HepG2 (cell line): Measurements from ENCODE around the gene RSL1D1. TPM values are rescaled to one million over a fixed set of nuclear protein-coding genes. Genes with fewer than 3 reads are reported as not detected.

ENCODE experiments used
- ATF1 ChIP-seq: IDR thresholded peaks from 2 replicates; pipeline ENCODE4 v1.6.1; 2016; ENCODE audit warnings: mild to moderate bottlenecking, control low read depth
- FOXP1 ChIP-seq, 2 experiments: fragments of 450-650 bp in 1 of 2; IDR thresholded peaks; 2 replicates each; pipeline ENCODE4 v1.6.1; 2017 to 2018; ENCODE audit warnings: antibody characterized with exemption in 1 of 2
- GATAD1 ChIP-seq: IDR thresholded peaks from 2 replicates; pipeline ENCODE4 v1.6.1; 2016; ENCODE audit warnings: missing genetic modification reagents, missing compliant biosample characterization
- KMT2B ChIP-seq: IDR thresholded peaks from 2 replicates; pipeline ENCODE4 v1.6.1; 2016; ENCODE audit warnings: missing genetic modification reagents, missing compliant biosample characterization
- MBD4 ChIP-seq: IDR thresholded peaks from 2 replicates; pipeline ENCODE4 v1.6.1; 2012; ENCODE audit warnings: low read length, inconsistent platforms, borderline replicate concordance
- MIER3 ChIP-seq: IDR thresholded peaks from 2 replicates; pipeline ENCODE4 v1.6.1; 2016; ENCODE audit warnings: missing compliant biosample characterization, borderline replicate concordance
- MTF1 ChIP-seq: sonication (generic); formaldehyde crosslinking; IDR thresholded peaks from 2 replicates; pipeline ENCODE4 v1.5.0; 2020; ENCODE audit warnings: missing genetic modification reagents
- RELA ChIP-seq: sonication (generic); formaldehyde crosslinking; IDR thresholded peaks from 2 replicates; pipeline ENCODE4 v1.4.0; 2020; ENCODE audit warnings: missing genetic modification reagents
- RORA ChIP-seq: sonication (generic); formaldehyde crosslinking; IDR thresholded peaks from 2 replicates; pipeline ENCODE4 v1.5.0; 2020; ENCODE audit warnings: mild to moderate bottlenecking, missing genetic modification reagents, moderate library complexity
- SP2 ChIP-seq: sonication (generic); formaldehyde crosslinking; IDR thresholded peaks from 2 replicates; pipeline ENCODE4 v1.5.1; 2020; ENCODE audit warnings: mild to moderate bottlenecking, missing genetic modification reagents
- YY1 ChIP-seq: IDR thresholded peaks from 2 replicates; pipeline ENCODE4 v1.6.1; 2011; ENCODE audit warnings: low read length, low read depth, moderate library complexity, mild to moderate bottlenecking; ENCODE audit not compliant: insufficient read depth, insufficient replicate concordance
- ZNF160 ChIP-seq: sonication (generic); formaldehyde crosslinking; IDR thresholded peaks from 2 replicates; pipeline ENCODE4 v1.8.0; 2022; ENCODE audit warnings: mild to moderate bottlenecking, inconsistent platforms, missing genetic modification reagents
- ZNF432 ChIP-seq: sonication (generic); formaldehyde crosslinking; IDR thresholded peaks from 2 replicates; pipeline ENCODE4 v1.5.0; 2020; ENCODE audit warnings: missing genetic modification reagents, mild to moderate bottlenecking, borderline replicate concordance
- ZNF562 ChIP-seq: sonication (generic); formaldehyde crosslinking; IDR thresholded peaks from 2 replicates; pipeline ENCODE4 v1.8.0; 2022; ENCODE audit warnings: missing genetic modification reagents, borderline replicate concordance
- ZNF749 ChIP-seq: sonication (generic); formaldehyde crosslinking; IDR thresholded peaks from 2 replicates; pipeline ENCODE4 v1.8.0; 2022; ENCODE audit warnings: mild to moderate bottlenecking, missing genetic modification reagents, moderate library complexity, borderline replicate concordance
- ZNF768 ChIP-seq: sonication (generic); formaldehyde crosslinking; IDR thresholded peaks from 2 replicates; pipeline ENCODE4 v1.4.0; 2020; ENCODE audit warnings: missing genetic modification reagents
- ZSCAN31 ChIP-seq: sonication (generic); formaldehyde crosslinking; IDR thresholded peaks from 2 replicates; pipeline ENCODE4 v1.5.0; 2020; ENCODE audit warnings: low read depth, mild to moderate bottlenecking, missing genetic modification reagents
- polyA plus RNA-seq, 8 experiments: library from polyadenylated mRNA; depleted of rRNA in 3 of 8; stranded (reverse) in 7 of 8; unstranded in 1 of 8; fragments of >200 nt; fragmentation: Illumina TruSeq in 4 of 8; extraction: Trizol in 4 of 8; gene quantifications; 2 replicates each; pipeline versions ENCODE4 v1.2.1 to v1.2.3, GENCODE V29; 2011 to 2016; ENCODE audit warnings: low read depth in 4 of 8, missing spikeins in 1 of 8, mixed read lengths in 1 of 8; ENCODE audit not compliant: insufficient read depth in 1 of 8
- total RNA-seq, 5 experiments: library from RNA; depleted of rRNA; stranded (reverse); fragments of >200 nt; fragmentation: Illumina TruSeq; extraction: Trizol; gene quantifications; 2 replicates each; pipeline ENCODE4 v1.2.3, GENCODE V29; 2016; ENCODE audit warnings: low read depth in 1 of 5
- TF ChIP-seq, protein P1 (sequence below): sonication (generic); formaldehyde crosslinking; IDR thresholded peaks from 2 replicates; pipeline ENCODE4 v1.5.1; 2020; ENCODE audit warnings: missing genetic modification reagents, mild to moderate bottlenecking, borderline replicate concordance
- TF ChIP-seq, protein P2 (sequence below): sonication (generic); formaldehyde crosslinking; conservative IDR thresholded peaks from 2 replicates; pipeline ENCODE4 v1.4.0; 2020; ENCODE audit warnings: missing genetic modification reagents
- TF ChIP-seq, protein P3 (sequence below): sonication (generic); formaldehyde crosslinking; IDR thresholded peaks from 2 replicates; pipeline ENCODE4 v1.4.0; 2020; ENCODE audit warnings: mild to moderate bottlenecking, missing genetic modification reagents
- TF ChIP-seq, protein P4 (sequence below): sonication (generic); formaldehyde crosslinking; IDR thresholded peaks from 2 replicates; pipeline ENCODE4 v1.4.0; 2020; ENCODE audit warnings: missing genetic modification reagents; ENCODE audit errors: not compliant biosample characterization

RSL1D1 gene
- total and polyA plus RNA-seq, 2 of the 13 experiments (the other 11 are each of a cell fraction or from before 2014, with no cell fraction given): 187 to 343 TPM

DNA sequence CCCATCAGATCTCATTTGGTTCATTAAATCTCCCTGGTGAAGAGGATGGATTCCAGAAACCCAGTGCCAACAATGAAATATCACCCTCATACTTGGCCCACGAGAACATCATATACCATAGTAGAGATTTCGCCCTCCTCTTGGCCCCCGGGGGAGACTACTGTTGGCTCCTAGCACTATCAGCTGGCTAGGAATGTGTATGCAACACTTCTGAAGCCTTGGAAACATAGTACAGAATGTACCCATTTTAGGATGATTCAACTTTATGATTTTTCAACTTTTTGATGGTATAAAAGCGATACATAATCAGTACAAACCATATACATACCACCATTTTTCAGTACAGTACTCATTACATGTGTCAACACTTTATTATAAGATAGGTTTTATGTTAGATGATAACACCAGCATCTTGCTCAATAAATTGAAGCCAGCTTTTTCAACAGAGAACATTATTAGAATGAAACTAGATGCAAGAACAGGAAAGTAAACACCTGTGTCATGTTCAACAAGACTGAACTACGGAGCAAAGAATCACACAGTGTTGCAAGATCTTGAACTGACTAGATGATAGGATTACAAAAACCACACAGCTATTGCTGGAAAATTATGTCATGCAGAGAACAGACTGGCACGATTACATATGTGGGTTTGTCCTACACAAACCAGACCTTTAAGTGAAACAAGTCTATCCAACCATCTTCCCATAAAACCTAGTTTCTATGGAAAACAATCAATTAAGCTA lies 17.2 kb downstream of the RSL1D1 start (continued):
- TF ChIP-seq MTF1 (CRISPR knock-in tag) (no peak), RELA (no peak), GATAD1 (CRISPR knock-in tag) (no peak), ATF1 (CRISPR knock-in tag) (no peak), ZNF432 (CRISPR knock-in tag) (no peak), YY1 (no peak), RORA (CRISPR knock-in tag) (no peak), ZNF160 (no peak), MIER3 (peak; percentile 53; the same call in 1 of the 2 replicates), SP2 (CRISPR knock-in tag) (no peak), ZNF562 (CRISPR knock-in tag) (no peak), ZNF749 (no peak), FOXP1 (IDR thresholded peaks at IDR 0.05) (no peak), FOXP1 (CRISPR knock-in tag; IDR thresholded peaks at IDR 0.05) (peak; percentile 42), KMT2B (CRISPR knock-in tag) (no peak), ZNF768 (no peak), ZSCAN31 (CRISPR knock-in tag) (no peak), MBD4 (no peak)
- TF ChIP-seq, protein P1, sequence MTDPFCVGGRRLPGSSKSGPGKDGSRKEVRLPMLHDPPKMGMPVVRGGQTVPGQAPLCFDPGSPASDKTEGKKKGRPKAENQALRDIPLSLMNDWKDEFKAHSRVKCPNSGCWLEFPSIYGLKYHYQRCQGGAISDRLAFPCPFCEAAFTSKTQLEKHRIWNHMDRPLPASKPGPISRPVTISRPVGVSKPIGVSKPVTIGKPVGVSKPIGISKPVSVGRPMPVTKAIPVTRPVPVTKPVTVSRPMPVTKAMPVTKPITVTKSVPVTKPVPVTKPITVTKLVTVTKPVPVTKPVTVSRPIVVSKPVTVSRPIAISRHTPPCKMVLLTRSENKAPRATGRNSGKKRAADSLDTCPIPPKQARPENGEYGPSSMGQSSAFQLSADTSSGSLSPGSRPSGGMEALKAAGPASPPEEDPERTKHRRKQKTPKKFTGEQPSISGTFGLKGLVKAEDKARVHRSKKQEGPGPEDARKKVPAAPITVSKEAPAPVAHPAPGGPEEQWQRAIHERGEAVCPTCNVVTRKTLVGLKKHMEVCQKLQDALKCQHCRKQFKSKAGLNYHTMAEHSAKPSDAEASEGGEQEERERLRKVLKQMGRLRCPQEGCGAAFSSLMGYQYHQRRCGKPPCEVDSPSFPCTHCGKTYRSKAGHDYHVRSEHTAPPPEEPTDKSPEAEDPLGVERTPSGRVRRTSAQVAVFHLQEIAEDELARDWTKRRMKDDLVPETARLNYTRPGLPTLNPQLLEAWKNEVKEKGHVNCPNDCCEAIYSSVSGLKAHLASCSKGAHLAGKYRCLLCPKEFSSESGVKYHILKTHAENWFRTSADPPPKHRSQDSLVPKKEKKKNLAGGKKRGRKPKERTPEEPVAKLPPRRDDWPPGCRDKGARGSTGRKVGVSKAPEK: no peak
- TF ChIP-seq, protein P2, sequence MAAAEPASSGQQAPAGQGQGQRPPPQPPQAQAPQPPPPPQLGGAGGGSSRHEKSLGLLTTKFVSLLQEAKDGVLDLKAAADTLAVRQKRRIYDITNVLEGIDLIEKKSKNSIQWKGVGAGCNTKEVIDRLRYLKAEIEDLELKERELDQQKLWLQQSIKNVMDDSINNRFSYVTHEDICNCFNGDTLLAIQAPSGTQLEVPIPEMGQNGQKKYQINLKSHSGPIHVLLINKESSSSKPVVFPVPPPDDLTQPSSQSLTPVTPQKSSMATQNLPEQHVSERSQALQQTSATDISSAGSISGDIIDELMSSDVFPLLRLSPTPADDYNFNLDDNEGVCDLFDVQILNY (CRISPR knock-in tag): no peak
- TF ChIP-seq, protein P3, sequence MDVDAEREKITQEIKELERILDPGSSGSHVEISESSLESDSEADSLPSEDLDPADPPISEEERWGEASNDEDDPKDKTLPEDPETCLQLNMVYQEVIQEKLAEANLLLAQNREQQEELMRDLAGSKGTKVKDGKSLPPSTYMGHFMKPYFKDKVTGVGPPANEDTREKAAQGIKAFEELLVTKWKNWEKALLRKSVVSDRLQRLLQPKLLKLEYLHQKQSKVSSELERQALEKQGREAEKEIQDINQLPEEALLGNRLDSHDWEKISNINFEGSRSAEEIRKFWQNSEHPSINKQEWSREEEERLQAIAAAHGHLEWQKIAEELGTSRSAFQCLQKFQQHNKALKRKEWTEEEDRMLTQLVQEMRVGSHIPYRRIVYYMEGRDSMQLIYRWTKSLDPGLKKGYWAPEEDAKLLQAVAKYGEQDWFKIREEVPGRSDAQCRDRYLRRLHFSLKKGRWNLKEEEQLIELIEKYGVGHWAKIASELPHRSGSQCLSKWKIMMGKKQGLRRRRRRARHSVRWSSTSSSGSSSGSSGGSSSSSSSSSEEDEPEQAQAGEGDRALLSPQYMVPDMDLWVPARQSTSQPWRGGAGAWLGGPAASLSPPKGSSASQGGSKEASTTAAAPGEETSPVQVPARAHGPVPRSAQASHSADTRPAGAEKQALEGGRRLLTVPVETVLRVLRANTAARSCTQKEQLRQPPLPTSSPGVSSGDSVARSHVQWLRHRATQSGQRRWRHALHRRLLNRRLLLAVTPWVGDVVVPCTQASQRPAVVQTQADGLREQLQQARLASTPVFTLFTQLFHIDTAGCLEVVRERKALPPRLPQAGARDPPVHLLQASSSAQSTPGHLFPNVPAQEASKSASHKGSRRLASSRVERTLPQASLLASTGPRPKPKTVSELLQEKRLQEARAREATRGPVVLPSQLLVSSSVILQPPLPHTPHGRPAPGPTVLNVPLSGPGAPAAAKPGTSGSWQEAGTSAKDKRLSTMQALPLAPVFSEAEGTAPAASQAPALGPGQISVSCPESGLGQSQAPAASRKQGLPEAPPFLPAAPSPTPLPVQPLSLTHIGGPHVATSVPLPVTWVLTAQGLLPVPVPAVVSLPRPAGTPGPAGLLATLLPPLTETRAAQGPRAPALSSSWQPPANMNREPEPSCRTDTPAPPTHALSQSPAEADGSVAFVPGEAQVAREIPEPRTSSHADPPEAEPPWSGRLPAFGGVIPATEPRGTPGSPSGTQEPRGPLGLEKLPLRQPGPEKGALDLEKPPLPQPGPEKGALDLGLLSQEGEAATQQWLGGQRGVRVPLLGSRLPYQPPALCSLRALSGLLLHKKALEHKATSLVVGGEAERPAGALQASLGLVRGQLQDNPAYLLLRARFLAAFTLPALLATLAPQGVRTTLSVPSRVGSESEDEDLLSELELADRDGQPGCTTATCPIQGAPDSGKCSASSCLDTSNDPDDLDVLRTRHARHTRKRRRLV (CRISPR knock-in tag): no peak
- TF ChIP-seq, protein P4, sequence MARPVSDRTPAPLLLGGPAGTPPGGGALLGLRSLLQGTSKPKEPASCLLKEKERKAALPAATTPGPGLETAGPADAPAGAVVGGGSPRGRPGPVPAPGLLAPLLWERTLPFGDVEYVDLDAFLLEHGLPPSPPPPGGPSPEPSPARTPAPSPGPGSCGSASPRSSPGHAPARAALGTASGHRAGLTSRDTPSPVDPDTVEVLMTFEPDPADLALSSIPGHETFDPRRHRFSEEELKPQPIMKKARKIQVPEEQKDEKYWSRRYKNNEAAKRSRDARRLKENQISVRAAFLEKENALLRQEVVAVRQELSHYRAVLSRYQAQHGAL (CRISPR knock-in tag): no peak
